ENCODE data around the gene CDK6.

The CDK6 gene

DNA sequence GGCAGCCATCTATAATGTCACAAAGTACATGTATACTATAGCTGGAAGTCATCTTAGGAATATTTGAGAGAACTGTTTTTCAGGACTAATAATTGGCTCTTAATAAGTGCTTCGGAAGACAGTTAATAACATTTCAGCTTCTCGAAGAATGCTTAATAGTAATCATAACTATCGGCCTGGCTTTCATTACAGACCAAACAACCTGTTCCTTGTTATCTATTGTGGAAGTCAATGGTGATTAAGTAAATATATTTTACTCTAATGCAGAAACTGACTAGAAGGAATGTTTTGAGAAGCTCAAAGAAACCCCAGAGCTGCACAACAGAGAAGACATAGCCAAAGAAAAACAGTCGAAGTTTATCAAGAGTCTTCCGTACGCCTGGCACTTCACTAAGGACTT, 139.4 kb downstream of the CDK6 start:
- POLR2A ChIA-PET, result no interaction called here
- TF ChIP-seq, protein P1, sequence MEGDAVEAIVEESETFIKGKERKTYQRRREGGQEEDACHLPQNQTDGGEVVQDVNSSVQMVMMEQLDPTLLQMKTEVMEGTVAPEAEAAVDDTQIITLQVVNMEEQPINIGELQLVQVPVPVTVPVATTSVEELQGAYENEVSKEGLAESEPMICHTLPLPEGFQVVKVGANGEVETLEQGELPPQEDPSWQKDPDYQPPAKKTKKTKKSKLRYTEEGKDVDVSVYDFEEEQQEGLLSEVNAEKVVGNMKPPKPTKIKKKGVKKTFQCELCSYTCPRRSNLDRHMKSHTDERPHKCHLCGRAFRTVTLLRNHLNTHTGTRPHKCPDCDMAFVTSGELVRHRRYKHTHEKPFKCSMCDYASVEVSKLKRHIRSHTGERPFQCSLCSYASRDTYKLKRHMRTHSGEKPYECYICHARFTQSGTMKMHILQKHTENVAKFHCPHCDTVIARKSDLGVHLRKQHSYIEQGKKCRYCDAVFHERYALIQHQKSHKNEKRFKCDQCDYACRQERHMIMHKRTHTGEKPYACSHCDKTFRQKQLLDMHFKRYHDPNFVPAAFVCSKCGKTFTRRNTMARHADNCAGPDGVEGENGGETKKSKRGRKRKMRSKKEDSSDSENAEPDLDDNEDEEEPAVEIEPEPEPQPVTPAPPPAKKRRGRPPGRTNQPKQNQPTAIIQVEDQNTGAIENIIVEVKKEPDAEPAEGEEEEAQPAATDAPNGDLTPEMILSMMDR (IDR thresholded peaks at IDR 0.05; ENCODE audit: control extremely low read depth, extremely low read depth, low read depth, missing control alignments), result no peak
- CTCF ChIA-PET, result interaction anchor here (1.0 to 3.5 kb wide), 3 partner anchors 23 to 237 kb away, joined by 3 to 20 read pairs (median 5); no protein-coding TSS in a partner anchor
- DNase-seq (ENCODE audit: extremely low spot score), result no peak

DNA sequence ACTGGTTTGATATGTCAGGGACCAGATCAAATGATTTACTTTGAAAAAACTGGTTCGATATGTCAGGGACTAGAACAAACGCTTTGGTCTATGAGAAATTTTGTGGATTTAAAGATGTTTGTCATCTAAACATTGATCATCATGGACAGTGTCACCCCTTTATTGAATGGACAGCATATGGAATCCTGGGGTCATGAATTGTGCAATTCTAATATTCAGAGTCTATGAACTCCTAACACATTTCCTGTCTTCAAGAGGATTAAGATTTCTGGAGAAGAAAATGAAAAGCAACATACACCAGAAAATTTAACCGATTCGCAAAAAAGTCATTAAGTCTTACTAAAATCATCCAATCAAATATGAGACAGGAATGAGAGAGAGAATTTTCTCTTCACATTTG, 139.8 kb downstream of the CDK6 start:
- no peak for DNase-seq (ENCODE audit: extremely low spot score)
- ChIA-PET CTCF (interaction anchor here (1.0 to 3.5 kb wide), 4 partner anchors 34 to 237 kb away, joined by 3 to 20 read pairs (median 6); no protein-coding TSS in a partner anchor), POLR2A (no interaction called here)
- TF ChIP-seq, protein P1 (IDR thresholded peaks at IDR 0.05; ENCODE audit: control extremely low read depth, extremely low read depth, low read depth, missing control alignments), result no peak

DNA sequence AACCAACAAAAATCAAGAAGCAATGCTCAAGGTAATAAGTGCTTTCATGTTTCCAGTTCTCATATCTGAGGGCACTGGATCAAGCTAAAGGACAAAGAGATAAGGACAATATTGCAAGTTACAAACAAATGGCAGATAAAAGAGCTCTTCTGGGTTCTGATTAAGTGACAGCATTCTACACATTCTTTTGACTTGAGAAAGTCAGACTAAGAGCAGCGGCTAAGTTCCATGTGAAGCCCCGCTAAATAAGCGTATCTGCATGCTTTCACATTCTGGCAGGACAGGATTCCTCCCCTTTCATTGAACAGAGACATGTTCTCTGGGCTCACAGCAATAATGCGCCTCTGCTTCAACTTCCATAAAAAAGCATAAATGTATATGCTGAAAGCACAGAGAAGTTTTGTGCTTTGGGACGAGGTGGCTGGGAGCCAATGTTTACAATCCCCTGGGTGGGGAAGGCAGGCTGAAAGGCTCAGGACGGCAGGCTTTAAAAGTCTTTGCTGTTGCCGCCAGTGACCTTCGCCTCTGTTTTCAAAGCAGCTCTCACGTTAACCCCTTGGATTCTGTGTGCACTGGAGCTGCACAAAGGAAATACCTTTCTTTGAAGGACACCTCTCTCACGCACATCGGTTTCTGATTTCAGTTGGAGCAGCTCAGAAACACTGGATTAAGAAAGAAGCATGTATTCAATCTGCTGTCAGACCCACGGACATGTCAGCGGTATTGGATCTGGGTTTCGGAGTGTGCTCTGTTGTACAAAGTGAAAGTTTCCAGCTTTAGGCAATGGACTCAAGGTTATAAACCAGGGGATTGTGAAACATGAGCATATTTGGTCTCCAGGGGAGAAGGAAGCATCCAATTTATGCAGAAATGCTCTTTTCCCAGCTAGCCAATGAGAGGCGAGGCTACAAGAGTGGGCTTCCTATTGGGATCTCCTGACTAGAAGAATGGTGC, 140.8 kb downstream of the CDK6 start:
- TF ChIP-seq, protein P1 (IDR thresholded peaks at IDR 0.05; ENCODE audit: control extremely low read depth, extremely low read depth, low read depth, missing control alignments), result no peak
- POLR2A ChIA-PET, result no interaction called here
- DNase-seq (ENCODE audit: extremely low spot score), result no peak

DNA sequence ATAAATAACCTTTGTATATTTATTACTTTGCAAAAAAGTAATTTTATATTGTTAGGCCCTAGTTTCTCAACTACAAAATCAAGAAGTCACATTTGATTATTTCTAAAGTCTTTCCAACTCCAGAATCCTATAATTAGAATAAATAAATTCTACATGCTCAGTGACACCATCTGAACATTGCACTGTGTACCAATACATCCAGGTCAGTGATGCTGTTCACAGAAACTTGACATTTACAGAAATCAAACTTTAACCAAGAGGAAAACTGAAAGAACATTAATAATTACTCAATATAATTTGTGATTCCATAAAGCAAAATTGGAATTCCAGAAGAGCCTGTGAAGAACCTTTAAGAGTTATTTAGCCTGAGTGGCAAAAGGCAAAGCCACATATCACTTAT, 142.2 kb downstream of the CDK6 start:
- DNase-seq (ENCODE audit: extremely low spot score), result no peak
- POLR2A ChIA-PET, result no interaction called here
- CTCF ChIA-PET, result interaction anchor here (2.3 kb wide), 1 partner anchor 73 kb away, joined by 8 read pairs; no protein-coding TSS in a partner anchor
- TF ChIP-seq, protein P1 (IDR thresholded peaks at IDR 0.05; ENCODE audit: control extremely low read depth, extremely low read depth, low read depth, missing control alignments), result no peak

More for the DNA sequence above, 140.8 kb downstream of the CDK6 start:
- CTCF ChIA-PET, result interaction anchor here (1.1 to 2.3 kb wide), 3 partner anchors 10 to 75 kb away, joined by 3 to 8 read pairs (median 4); no protein-coding TSS in a partner anchor

DNA sequence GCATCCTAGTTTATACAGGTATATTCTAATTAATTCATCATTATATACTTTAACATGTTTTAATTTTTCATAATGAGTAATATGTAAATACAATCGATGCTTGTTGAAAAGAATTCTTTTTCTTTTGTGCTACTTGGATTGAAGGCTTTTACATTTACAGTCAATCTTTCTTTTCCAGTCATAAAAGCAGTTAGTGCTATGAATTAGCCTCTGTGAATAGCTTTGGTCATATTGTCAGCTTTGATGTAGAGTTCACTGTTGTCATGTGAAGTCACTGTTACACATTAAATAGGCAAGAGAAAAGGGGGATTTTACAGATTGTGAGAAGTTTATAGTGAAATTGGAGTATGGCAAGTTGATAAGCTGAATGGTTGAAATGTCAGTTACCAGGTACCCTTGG, 142.9 kb downstream of the CDK6 start:
- ChIA-PET POLR2A (no interaction called here), CTCF (interaction anchor here (0.6 kb wide), 1 partner anchor 10 kb away, joined by 3 read pairs; no protein-coding TSS in a partner anchor)
- TF ChIP-seq, protein P1 (IDR thresholded peaks at IDR 0.05; ENCODE audit: control extremely low read depth, extremely low read depth, low read depth, missing control alignments), result no peak
- no peak for DNase-seq (ENCODE audit: extremely low spot score)

DNA sequence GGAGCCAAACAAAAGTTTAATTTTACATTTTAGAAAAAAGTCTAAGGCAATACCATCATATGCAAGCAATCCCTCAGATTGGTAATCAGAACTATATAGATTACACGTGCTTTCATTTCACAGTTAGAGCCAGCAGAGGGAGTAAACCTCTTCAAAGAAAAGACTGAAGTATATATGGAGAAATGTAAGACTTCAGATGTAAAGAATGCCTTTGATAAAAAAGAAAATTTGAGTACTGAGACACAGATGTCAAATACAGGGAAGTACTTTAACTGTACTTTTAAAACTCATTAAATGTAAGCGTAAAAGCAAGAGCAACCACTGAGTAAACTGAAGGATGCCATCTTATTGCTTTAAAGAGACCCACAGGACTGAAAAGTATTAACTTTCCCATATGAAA, 144.8 kb downstream of the CDK6 start:
- peak; percentile 44 for DNase-seq (ENCODE audit: extremely low spot score)
- POLR2A ChIA-PET, result no interaction called here
- CTCF ChIA-PET, result interaction anchor here (1.5 to 2.0 kb wide), 3 partner anchors 8 to 144 kb away, joined by 3 to 6 read pairs (median 4); partner anchors contain the start of gene CDK6
- TF ChIP-seq, protein P1 (IDR thresholded peaks at IDR 0.05; ENCODE audit: control extremely low read depth, extremely low read depth, low read depth, missing control alignments), result peak; percentile 53

Data from GM10248 (cell line).